Activated CD4-positive, alpha-beta T cell treated with anti-CD3 and anti-CD28 coated beads, Interleukin-2, amount 50 U/mL, for 1 hour (primary cell): ENCODE measurements around the gene FAR2.
"Not testable (repeated sequence)": the region's sequence is repeated elsewhere in the genome, so short reads cannot be mapped to it uniquely, and the experiment has no call there.

Experiments
- DNase-seq: peaks from one replicate; pipeline ENCODE4 v3.0.0-alpha.2; 2020

Gene FAR2

GRCh38 chr12:29286081-29286790, 137.2 kb downstream of the FAR2 start:
- no peak for DNase-seq

- DNase-seq, result no peak
Measured at GRCh38 chr12:29287622-29288021, 138.5 kb downstream of the FAR2 start.

GRCh38 chr12:29288031-29288430, 139.0 kb downstream of the FAR2 start:
- DNase-seq, result no peak

GRCh38 chr12:29290475-29290874, 141.4 kb downstream of the FAR2 start:
- not testable (repeated sequence) for DNase-seq

- DNase-seq, result no peak
Measured at GRCh38 chr12:29291226-29291625, 142.1 kb downstream of the FAR2 start.

- no peak for DNase-seq
Measured at GRCh38 chr12:29299633-29300032, 150.6 kb downstream of the FAR2 start.

- no peak for DNase-seq
Measured at GRCh38 chr12:29301114-29301513, 152.0 kb downstream of the FAR2 start.

GRCh38 chr12:29304388-29304787, 155.3 kb downstream of the FAR2 start:
- no peak for DNase-seq

GRCh38 chr12:29306266-29306665, 157.2 kb downstream of the FAR2 start:
- DNase-seq, result no peak

- DNase-seq, result no peak
Measured at GRCh38 chr12:29306682-29307081, 157.6 kb downstream of the FAR2 start.

GRCh38 chr12:29309320-29309902, 160.3 kb downstream of the FAR2 start:
- DNase-seq, result no peak

- no peak for DNase-seq
Measured at GRCh38 chr12:29310899-29311298, 161.8 kb downstream of the FAR2 start.

- no peak for DNase-seq
Measured at GRCh38 chr12:29314416-29314815, 165.3 kb downstream of the FAR2 start.

- DNase-seq, result no peak
Measured at GRCh38 chr12:29316752-29317151, 167.7 kb downstream of the FAR2 start.

GRCh38 chr12:29317556-29318363, 168.7 kb downstream of the FAR2 start:
- peak; percentile 36 for DNase-seq

- no peak for DNase-seq
Measured at GRCh38 chr12:29320295-29321085, 171.4 kb downstream of the FAR2 start.

GRCh38 chr12:29322157-29322556, 173.1 kb downstream of the FAR2 start:
- no peak for DNase-seq

GRCh38 chr12:29329411-29329810, 180.3 kb downstream of the FAR2 start:
- no peak for DNase-seq

- no peak for DNase-seq
Measured at GRCh38 chr12:29333178-29333577, 184.1 kb downstream of the FAR2 start.

GRCh38 chr12:29334937-29335336, 185.9 kb downstream of the FAR2 start:
- DNase-seq, result no peak

- DNase-seq, result no peak
Measured at GRCh38 chr12:29337325-29337724, 188.2 kb downstream of the FAR2 start.

- DNase-seq, result no peak
Measured at GRCh38 chr12:29343022-29343799, 194.1 kb downstream of the FAR2 start.
